K562 (cell line): ENCODE results near the gene KCND3. TPM values are rescaled to one million over a fixed set of nuclear protein-coding genes. Genes with fewer than 3 reads are reported as not detected.
A peak's percentile ranks its signal among the peaks of the same experiment; 100 is the strongest.

Experiments used
- ATAC-seq: fragments of 200-7000 bp; cut with Tn5 transposase; 3 replicates; pipeline ENCODE4 v1.9.1; 2020; ENCODE audit warnings: moderate library complexity
- BruUV-seq: library from RNA; stranded (reverse); fragments of 400-500 nt; replicated peaks from 2 replicates; lab custom pipeline; 2021; lab: Mats Ljungman, UMichigan
- CTCF ChIA-PET: fragments of 300-600 bp; formaldehyde crosslinking; extraction: SDS; loops from one replicate; lab custom pipeline; 2021; ENCODE audit warnings: low intra/inter-chr PET ratio; lab: Yijun Ruan, JAX
- POLR2A ChIA-PET: fragments of 300-600, 350-650 bp; sonication (Branson Sonifier 250); formaldehyde crosslinking; extraction: SDS; loops from one replicate; lab custom pipeline; 2021; ENCODE audit warnings: antibody characterized with exemption, inconsistent platforms; lab: Yijun Ruan, JAX
- DNase-seq, 4 experiments: peaks; one replicate each; pipeline versions ENCODE4 v3.0.0 to v3.0.0-alpha.2; 2011 to 2018; ENCODE audit warnings: low spot score in 3 of 4, mixed read lengths in 3 of 4; ENCODE audit errors: extremely low read depth in 1 of 4
- FAIRE-seq: peaks from 2 replicates; lab custom pipeline; 2011; peaks lifted over from hg19 to GRCh38; lab: Jason Lieb, UNC
- H2AFZ ChIP-seq: 2 replicates; pipeline ENCODE4 v1.6.0; 2011; ENCODE audit warnings: low read depth, low read length, control low read depth, inconsistent platforms
- H3K27ac ChIP-seq: fragments of 200-600 bp; 3 replicates; pipeline ENCODE4 v1.8.0; 2011; ENCODE audit warnings: low read depth, mild to moderate bottlenecking, control low read depth, inconsistent platforms, low read length, moderate library complexity, mixed read lengths; ENCODE audit errors: extremely low read depth
- H3K27me3 ChIP-seq, 2 experiments: fragments of 300-600 bp in 1 of 2; 2 replicates in 1 of 2; 3 replicates in 1 of 2; pipeline versions ENCODE4 v1.6.0 to v1.8.0; 2011; ENCODE audit warnings: inconsistent platforms in 2 of 2, low read length in 2 of 2, mild to moderate bottlenecking in 1 of 2, mixed read lengths in 1 of 2, moderate library complexity in 1 of 2; ENCODE audit not compliant: control insufficient read depth in 2 of 2, insufficient read depth in 2 of 2
- H3K36me3 ChIP-seq: fragments of 300-600 bp; 3 replicates; pipeline ENCODE4 v1.8.0; 2011; ENCODE audit warnings: mild to moderate bottlenecking, low read length, inconsistent platforms; ENCODE audit not compliant: control insufficient read depth, insufficient read depth
- H3K4me1 ChIP-seq, 2 experiments: fragments of 200-600 bp in 1 of 2; replicated peaks in 1 of 2; 2 replicates in 1 of 2; 3 replicates in 1 of 2; pipeline versions ENCODE4 v1.5.1 to v1.8.0; 2011; ENCODE audit warnings: inconsistent platforms in 2 of 2, low read length in 2 of 2, mild to moderate bottlenecking in 1 of 2, mixed read lengths in 1 of 2, moderate library complexity in 1 of 2; ENCODE audit not compliant: control insufficient read depth in 2 of 2, insufficient read depth in 2 of 2
- H3K4me2 ChIP-seq: 2 replicates; pipeline ENCODE4 v1.6.1; 2011; ENCODE audit warnings: low read length, control low read depth, inconsistent platforms, mixed read lengths; ENCODE audit not compliant: insufficient read depth
- H3K4me3 ChIP-seq: fragments of 200-600 bp; sonication (generic), shearing (Covaris generic); 2 replicates; pipeline ENCODE4 v1.5.1; 2016; ENCODE audit warnings: control low read depth, inconsistent platforms
- H3K79me2 ChIP-seq: fragments of 200-600 bp; 3 replicates; pipeline ENCODE4 v1.8.0; 2011; ENCODE audit warnings: low read length, inconsistent platforms; ENCODE audit not compliant: control insufficient read depth, insufficient read depth
- H3K9ac ChIP-seq, 2 experiments: 2 replicates each; pipeline versions ENCODE4 v1.6.0 to v1.6.1; 2011; ENCODE audit warnings: low read depth in 2 of 2, low read length in 2 of 2, control low read depth in 1 of 2, inconsistent platforms in 1 of 2, mild to moderate bottlenecking in 1 of 2, mixed read lengths in 1 of 2; ENCODE audit not compliant: insufficient read depth in 1 of 2
- H3K9me1 ChIP-seq: one replicate; pipeline ENCODE4 v1.6.0; 2011; ENCODE audit warnings: inconsistent platforms, mild to moderate bottlenecking, low read length, moderate library complexity; ENCODE audit not compliant: control insufficient read depth, insufficient read depth
- H3K9me3 ChIP-seq: replicated peaks from 2 replicates; pipeline ENCODE4 v1.5.1; 2011; ENCODE audit warnings: low read depth, low read length, inconsistent platforms; ENCODE audit not compliant: control insufficient read depth, insufficient read depth
- H4K20me1 ChIP-seq: replicated peaks from 2 replicates; pipeline ENCODE4 v1.6.1; 2011; ENCODE audit warnings: low read length, inconsistent platforms, mixed read lengths; ENCODE audit not compliant: control insufficient read depth, insufficient read depth
- BRCA1 ChIP-seq, 2 experiments: fragments of 450-650 bp in 1 of 2; sonication (generic) in 1 of 2; formaldehyde crosslinking in 1 of 2; IDR thresholded peaks; 2 replicates each; pipeline versions ENCODE4 v1.5.0 to v1.6.1; 2017 to 2020; ENCODE audit warnings: mild to moderate bottlenecking in 1 of 2, missing genetic modification reagents in 1 of 2
- E2F8 ChIP-seq: fragments of 450-650 bp; IDR thresholded peaks from 2 replicates; pipeline ENCODE4 v1.7.1; 2018; ENCODE audit warnings: mild to moderate bottlenecking, low read depth; ENCODE audit not compliant: partially characterized antibody
- HEY1 ChIP-seq: fragments of 250-450 bp; sonication (Bioruptor Pico); IDR thresholded peaks from 2 replicates; pipeline ENCODE4 v1.5.0; 2020; ENCODE audit warnings: mild to moderate bottlenecking, moderate library complexity, borderline replicate concordance
- HNRNPK ChIP-seq: fragments of 200-400 bp; formaldehyde crosslinking; IDR thresholded peaks from one replicate; pipeline ENCODE4 v1.6.1; 2018; ENCODE audit warnings: mild to moderate bottlenecking, low read depth, low read length; ENCODE audit not compliant: poor library complexity, severe bottlenecking
- PTBP1 ChIP-seq: fragments of 200-400 bp; formaldehyde crosslinking; IDR thresholded peaks from 2 replicates; pipeline ENCODE4 v1.6.1; 2017; ENCODE audit warnings: low read depth, low read length
- RAD21 ChIP-seq, 2 experiments: fragments of 250-450 bp in 1 of 2; fragments of 450-650 bp in 1 of 2; sonication (Bioruptor Pico) in 1 of 2; formaldehyde crosslinking in 1 of 2; IDR thresholded peaks in 1 of 2; conservative IDR thresholded peaks in 1 of 2; 2 replicates each; pipeline versions ENCODE4 v1.4.0 to v1.8.0; 2020 to 2022; ENCODE audit warnings: mild to moderate bottlenecking in 2 of 2, moderate library complexity in 1 of 2
- RERE ChIP-seq: sonication (generic); formaldehyde crosslinking; IDR thresholded peaks from 2 replicates; pipeline ENCODE4 v1.8.0; 2023; ENCODE audit warnings: missing genetic modification reagents, mild to moderate bottlenecking, borderline replicate concordance
- SMC3 ChIP-seq: conservative IDR thresholded peaks from 2 replicates; pipeline ENCODE4 v1.6.1; 2011; ENCODE audit warnings: low read depth, low read length, improper control_type of control experiment; ENCODE audit not compliant: insufficient read depth
- WHSC1 ChIP-seq: IDR thresholded peaks from one replicate; pipeline ENCODE4 v1.6.1; 2012; ENCODE audit warnings: low read length, control low read depth, inconsistent platforms
- ZFPM2 ChIP-seq: fragments of 250-450 bp; sonication (Bioruptor Pico); IDR thresholded peaks from 2 replicates; pipeline ENCODE4 v1.5.1; 2022; ENCODE audit warnings: mild to moderate bottlenecking
- ZNF133 ChIP-seq: fragments of 250-450 bp; sonication (Bioruptor Pico); IDR thresholded peaks from 2 replicates; pipeline ENCODE4 v1.4.0; 2020; ENCODE audit warnings: mild to moderate bottlenecking
- ZNF561 ChIP-seq: fragments of 450-650 bp; formaldehyde crosslinking; conservative IDR thresholded peaks from 2 replicates; pipeline ENCODE4 v1.4.0; 2020; ENCODE audit warnings: mild to moderate bottlenecking, moderate library complexity
- WGBS: fragments of 100-300 bp; shearing (Covaris generic); methylation state at CpG from one replicate; pipeline ENCODE4 v1.1.6; 2016; ENCODE audit warnings: low coverage, mixed read lengths; ENCODE audit not compliant: insufficient coverage; ENCODE audit errors: missing lambda C conversion rate; 5-methylcytosine and 5-hydroxymethylcytosine counted together
- in situ Hi-C: fragments of 300-500 bp; cut with MboI; formaldehyde crosslinking; loops from 4 replicates; pipeline ENCODE4 v1.15.0; 2018; ENCODE audit warnings: inconsistent platforms, mixed read lengths
- intact Hi-C: fragments of 100-400 bp; cut with micrococcal nuclease; formaldehyde crosslinking; loops from 2 replicates; pipeline ENCODE4 v1.14.2; 2022
- polyA plus RNA-seq, 8 experiments: library from polyadenylated mRNA; depleted of rRNA in 4 of 8; stranded (reverse) in 5 of 8; unstranded in 3 of 8; fragments of >200 nt; fragmentation: Nextera tagmentation in 2 of 8; fragmentation: Illumina TruSeq in 1 of 8; extraction: Ambion mirVana in 2 of 8; extraction: Trizol in 1 of 8; gene quantifications; 2 replicates each; pipeline versions ENCODE4 v1.2.1 to v1.2.3, GENCODE V29; 2011 to 2014; ENCODE audit warnings: inconsistent platforms in 1 of 8, missing spikeins in 1 of 8
- total RNA-seq, 7 experiments: library from RNA; depleted of rRNA in 6 of 7; stranded (reverse); fragments of >200 nt in 6 of 7; fragmentation: Illumina TruSeq in 2 of 7; extraction: Trizol in 2 of 7; gene quantifications; 2 replicates each; pipeline versions ENCODE4 v1.2.1 to v1.2.3, GENCODE V29; 2011 to 2021; ENCODE audit warnings: low replicate concordance in 1 of 7

Gene KCND3
- total and polyA plus RNA-seq, 9 of the 15 experiments (the other 6 are each of a cell fraction or from before 2014, with no cell fraction given): not detected

- ChIA-PET CTCF (no interaction called here), POLR2A (no interaction called here)
- H3K27me3 ChIP-seq: peaks cover 50 to 80% of the 10 kb centered on the region in 2 experiments; a peak in 4 of 5 replicates
- FAIRE-seq (peak; percentile 48), DNase-seq (peak; percentile 30 to 37 (median 34)), ATAC-seq (peak; percentile 91)
- H4K20me1 ChIP-seq: no peaks in the 10 kb centered on the region; the same call in none of the 2 replicates
- H2AFZ ChIP-seq: no peak overlapping the region
- intact Hi-C loops (loop anchor here (5.0 kb wide), 1 partner anchor 61 kb away; no protein-coding TSS in a partner anchor), in situ Hi-C loops (no loop called here)
- H3K9me1 ChIP-seq: no peaks in the 10 kb centered on the region
- 2% methylated on average over 13 of the region's 13 CpGs for WGBS
- H3K9me3 ChIP-seq: no peaks in the 10 kb centered on the region
- no peaks in the 10 kb centered on the region for H3K36me3 ChIP-seq
- no TSS peak for BruUV-seq
- no peaks in the 10 kb centered on the region for H3K79me2 ChIP-seq
- H3K4me2 ChIP-seq: no peak overlapping the region
- no peaks in the 10 kb centered on the region for H3K4me1 ChIP-seq
- no peak overlapping the region for H3K4me3 ChIP-seq
- H3K9ac ChIP-seq: no peak overlapping the region
- no peak overlapping the region for H3K27ac ChIP-seq
- TF ChIP-seq HNRNPK (no peak), RERE (CRISPR knock-in tag) (no peak), BRCA1 (IDR thresholded peaks at IDR 0.05) (no peak), BRCA1 (CRISPR knock-in tag; IDR thresholded peaks at IDR 0.05) (no peak), ZFPM2 (CRISPR knock-in tag) (no peak), SMC3 (0 out of 2 replicates have a peak, but pooled peaks have one; percentile 26), PTBP1 (no peak), WHSC1 (no peak), HEY1 (no peak), E2F8 (no peak), RAD21 (CRISPR knock-in tag; conservative IDR thresholded peaks at IDR 0.05 in 1 of 2, IDR thresholded peaks at IDR 0.05 in 1 of 2) (peak; percentile 36 to 61; a peak in 3 of 4 replicates), ZNF561 (CRISPR knock-in tag) (no peak), ZNF133 (CRISPR knock-in tag) (no peak)
Measured at GRCh38 chr1:111801071-111801850, 188.2 kb downstream of the KCND3 start.
